NCI-H460 (cell line): Measurements from ENCODE around the gene CBX6. TPM values are rescaled to one million over a fixed set of nuclear protein-coding genes. Genes with fewer than 3 reads are reported as not detected.

Experiments
- DNase-seq: peaks from one replicate; pipeline ENCODE4 v3.0.0-alpha.2; 2016; ENCODE audit warnings: low read depth; ENCODE audit errors: extremely low read depth
- total RNA-seq: library from RNA; depleted of rRNA; stranded (reverse); fragments of >200 nt; shearing (Covaris generic); gene quantifications from 2 replicates; pipeline ENCODE4 v1.2.3, GENCODE V29; 2014; rRNA removed

The CBX6 gene
- total RNA-seq, 1 experiment from 2014 or later: 29.3 TPM

DNA sequence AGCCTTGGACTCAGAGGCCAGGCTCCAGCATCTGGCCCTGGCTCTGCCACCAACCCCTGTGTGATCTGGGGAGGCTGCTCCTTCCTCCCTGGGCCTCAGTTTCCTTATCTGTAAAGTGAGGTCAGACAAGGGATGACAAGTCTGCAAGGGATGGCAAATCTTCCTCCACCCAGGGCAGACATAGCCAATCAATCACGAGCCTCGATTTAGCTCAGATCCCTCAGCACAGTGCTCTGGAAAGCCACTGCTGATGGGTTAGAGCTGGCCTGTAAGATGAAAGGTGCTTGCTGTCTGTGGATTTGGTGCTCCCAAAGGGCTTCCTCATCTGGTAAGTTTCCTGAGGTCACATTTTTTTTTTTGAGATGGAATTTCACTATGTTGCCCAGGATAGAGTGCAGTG, 48.4 kb downstream of the CBX6 start:
- no peak for DNase-seq

- no peak for DNase-seq
Observed at GRCh38 chr22:38823076-38823475, 48.9 kb downstream of the CBX6 start.

DNA sequence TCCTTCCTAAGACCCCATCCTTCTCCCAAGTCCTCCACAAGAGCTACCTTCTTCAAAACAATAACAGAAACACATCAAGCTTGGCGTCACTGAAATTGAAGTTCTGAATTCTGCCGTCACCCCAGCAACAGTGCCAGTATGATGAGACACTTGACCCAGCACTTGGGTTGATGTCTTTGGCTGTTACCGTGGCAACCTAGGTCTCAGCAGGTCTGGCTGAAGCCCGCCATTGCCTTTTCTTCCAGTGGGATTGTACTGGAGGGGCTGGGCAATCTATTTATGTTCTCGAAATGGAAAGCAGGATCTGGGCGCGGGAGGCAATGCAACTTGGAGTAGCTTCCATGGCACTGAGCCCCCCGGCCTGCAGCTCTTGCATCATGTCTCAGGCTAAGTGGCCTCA, 52.0 kb downstream of the CBX6 start:
- no peak for DNase-seq

GRCh38 chr22:38819387-38819940, 52.6 kb downstream of the CBX6 start:
- DNase-seq: no peak

DNA sequence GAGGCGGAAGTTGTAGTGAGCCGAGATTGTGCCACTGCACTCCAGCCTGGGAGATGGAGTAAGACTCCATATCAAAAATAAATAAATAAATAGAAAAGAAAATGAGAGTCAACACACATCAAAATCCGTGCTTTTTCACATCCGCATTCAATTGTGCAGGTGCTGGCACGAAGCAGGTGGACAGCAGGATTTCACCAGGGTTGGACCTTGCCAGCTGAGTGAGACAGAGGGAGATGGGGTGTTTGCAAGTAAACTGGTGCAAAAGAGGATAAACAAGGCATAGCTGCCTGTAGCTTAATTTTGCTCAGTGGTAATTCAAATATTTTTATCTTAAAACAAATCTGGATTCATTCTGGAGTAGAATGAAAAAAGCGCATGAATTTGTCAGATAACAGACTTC, 54.8 kb downstream of the CBX6 start:
- no peak for DNase-seq

- DNase-seq: no peak
Observed at GRCh38 chr22:38815842-38816241, 56.2 kb downstream of the CBX6 start.

Other genes with a start within 250 kb of the CBX6 start
- gene FAM227A, start 215.8 kb downstream of the CBX6 start, total RNA-seq: 0.89 and 1.2 TPM in 2 replicates
- gene CBY1, start 215.6 kb downstream of the CBX6 start, total RNA-seq: 6.1 and 7.9 TPM in 2 replicates
- gene TOMM22, start 190.3 kb downstream of the CBX6 start, total RNA-seq: 26.1 and 28.5 TPM in 2 replicates
- gene JOSD1, start 171.3 kb downstream of the CBX6 start, total RNA-seq: 42.8 and 49.9 TPM in 2 replicates
- 9.8 and 12.3 TPM in 2 replicates for gene GTPBP1, start 166.3 kb downstream of the CBX6 start, total RNA-seq
- gene SUN2, start 116.2 kb downstream of the CBX6 start, total RNA-seq: 15.6 and 18.5 TPM in 2 replicates
- gene DNAL4, start 78.1 kb downstream of the CBX6 start, total RNA-seq: 6.9 and 9.5 TPM in 2 replicates
- 0.12 and 0.37 TPM in 2 replicates for gene NPTXR, start 28.2 kb downstream of the CBX6 start, total RNA-seq
- not detected in 2 replicates for gene APOBEC3A, start 85.4 kb upstream of the CBX6 start, total RNA-seq
- gene APOBEC3B, start 110.1 kb upstream of the CBX6 start, total RNA-seq: 3.6 and 5.1 TPM in 2 replicates
- gene APOBEC3C, start 142.0 kb upstream of the CBX6 start, total RNA-seq: 7.2 and 8.0 TPM in 2 replicates
- gene APOBEC3D, start 148.9 kb upstream of the CBX6 start, total RNA-seq: 0.30 TPM in 1 of 2 replicates, not detected in the other
- gene APOBEC3F, start 168.6 kb upstream of the CBX6 start, total RNA-seq: 0.87 and 1.9 TPM in 2 replicates
- 0.95 and 1.2 TPM in 2 replicates for gene APOBEC3G, start 205.1 kb upstream of the CBX6 start, total RNA-seq
- not detected in 2 replicates for gene APOBEC3H, start 225.0 kb upstream of the CBX6 start, total RNA-seq